Lung (tissue), 12 donors: ENCODE data around the gene MBD6. TPM values are rescaled to one million over a fixed set of nuclear protein-coding genes. Genes with fewer than 3 reads are reported as not detected.
A peak's percentile ranks its signal among the peaks of the same experiment; 100 is the strongest.
"Not testable (repeated sequence)": the region's sequence is repeated elsewhere in the genome, so short reads cannot be mapped to it uniquely, and the experiment has no call there.

ENCODE experiments used
- ATAC-seq: fragments of 200-7000 bp; cut with Tn5 transposase; one replicate; pipeline ENCODE4 v1.9.1; 2020; ENCODE audit warnings: moderate number of reproducible peaks; ENCODE audit not compliant: insufficient read depth, low FRiP score
- DNase-seq, 3 donors: peaks; one replicate each; pipeline ENCODE4 v3.0.0-alpha.2; 2013 to 2017
- H3K27ac ChIP-seq, 2 donors: one replicate each; pipeline ENCODE4 v1.5.1; 2013; ENCODE audit warnings: mild to moderate bottlenecking in 2 of 2, moderate library complexity in 2 of 2, control low read depth in 1 of 2, inconsistent platforms in 1 of 2, low read depth in 1 of 2, low read length in 1 of 2
- H3K27me3 ChIP-seq, 3 donors: one replicate each; pipeline ENCODE4 v1.5.1; 2013; ENCODE audit warnings: low read length in 2 of 3; ENCODE audit not compliant: control insufficient read depth in 3 of 3, insufficient read depth in 3 of 3
- H3K36me3 ChIP-seq, 4 donors: one replicate each; pipeline ENCODE4 v1.5.1; 2013; ENCODE audit warnings: low read length in 4 of 4, mild to moderate bottlenecking in 1 of 4, moderate library complexity in 1 of 4; ENCODE audit not compliant: control insufficient read depth in 4 of 4, insufficient read depth in 4 of 4
- H3K4me1 ChIP-seq, 5 donors: one replicate each; pipeline ENCODE4 v1.5.1; 2013; ENCODE audit warnings: low read length in 5 of 5, mild to moderate bottlenecking in 2 of 5, moderate library complexity in 1 of 5; ENCODE audit not compliant: control insufficient read depth in 5 of 5, insufficient read depth in 5 of 5
- H3K4me3 ChIP-seq: one replicate; pipeline ENCODE4 v1.5.1; 2013; ENCODE audit warnings: mild to moderate bottlenecking, control low read depth, moderate library complexity
- H3K9ac ChIP-seq, 2 donors: one replicate each; pipeline ENCODE4 v1.5.1; 2013; ENCODE audit warnings: low read length in 2 of 2, control low read depth in 1 of 2; ENCODE audit not compliant: insufficient read depth in 1 of 2
- H3K9me3 ChIP-seq, 4 donors: one replicate each; pipeline ENCODE4 v1.5.1; 2013; ENCODE audit warnings: low read length in 3 of 4, mild to moderate bottlenecking in 1 of 4, moderate library complexity in 1 of 4; ENCODE audit not compliant: control insufficient read depth in 4 of 4, insufficient read depth in 3 of 4
- CTCF ChIP-seq: IDR thresholded peaks from 2 replicates; pipeline ENCODE4 v1.5.1; 2012; ENCODE audit warnings: mild to moderate bottlenecking; ENCODE audit errors: control extremely low read depth, extremely low read depth
- WGBS, 2 donors: extraction: QIAGEN DNeasy Blood & Tissue Kit; methylation state at CpG; one replicate each; pipeline ENCODE4 v1.1.7; 2013; 5-methylcytosine and 5-hydroxymethylcytosine counted together
- polyA plus RNA-seq, 2 donors: library from polyadenylated mRNA; stranded (reverse); fragments of 200-250 nt; gene quantifications; one replicate each; pipeline ENCODE4 v1.2.1, GENCODE V29; 2013
- total RNA-seq, 2 donors: library from RNA; depleted of rRNA in 1 of 2; stranded (reverse); fragments of >200 nt in 1 of 2; gene quantifications; one replicate each; pipeline ENCODE4 v1.2.1, GENCODE V29; 2014 to 2021
- donor health status: control.
- donor health status: control.
- donor health status: Bipolar disorder and iron deficiency.
- donor health status: healthy.
- donor health status: DM: yes; HTN: yes; CAD: no.

Gene MBD6
- total and polyA plus RNA-seq, 4 donors, result 26.0 to 132 (median 39.6) TPM

- Histone ChIP-seq H3K4me3 (no peak overlapping the region), H3K27ac (no peak overlapping the region), H3K9me3 (no peaks in the 10 kb centered on the region), H3K27me3 (no peaks in the 10 kb centered on the region), H3K4me1 (no peaks in the 10 kb centered on the region), H3K36me3 (no peaks in the 10 kb centered on the region), H3K9ac (no peak overlapping the region)
- ATAC-seq, result no peak
- no peak for TF ChIP-seq CTCF
- DNase-seq, result no peak
- WGBS, 2 donors, result 30 to 45% methylated on average over 4 of the region's 4 CpGs
Observed at GRCh38 chr12:57563358-57563757, 40.7 kb downstream of the MBD6 start.

GRCh38 chr12:57564178-57564740 lies 41.6 kb downstream of the MBD6 start:
- no peak for TF ChIP-seq CTCF
- 85 to 93% methylated on average over 7 of the region's 7 CpGs for WGBS, 2 donors
- Histone ChIP-seq H3K27me3 (no peaks in the 10 kb centered on the region), H3K27ac (no peak overlapping the region), H3K4me1 (no peaks in the 10 kb centered on the region), H3K9me3 (no peaks in the 10 kb centered on the region), H3K4me3 (no peak overlapping the region), H3K36me3 (no peaks in the 10 kb centered on the region), H3K9ac (no peak overlapping the region)
- DNase-seq, result no peak
- ATAC-seq, result no peak

DNA sequence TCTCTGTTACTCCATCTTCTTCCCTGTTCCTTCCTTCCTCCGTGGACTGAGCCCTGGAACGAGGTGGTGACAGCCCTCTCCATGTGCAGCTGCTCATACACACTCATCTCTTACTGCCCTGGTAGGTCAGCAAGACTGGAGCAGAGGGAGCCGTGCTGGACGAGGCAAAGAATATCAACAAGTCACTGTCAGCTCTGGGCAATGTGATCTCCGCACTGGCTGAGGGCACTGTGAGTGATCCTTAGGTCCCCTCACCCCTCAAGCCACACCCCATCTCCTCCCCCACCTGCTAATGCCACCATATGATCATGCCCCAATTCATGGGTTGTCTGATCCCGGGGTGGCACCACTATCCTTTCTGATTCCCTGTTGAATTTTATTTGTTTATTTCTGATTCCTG lies 46.2 kb downstream of the MBD6 start:
- Histone ChIP-seq H3K4me1 (no peaks in the 10 kb centered on the region), H3K27me3 (no peaks in the 10 kb centered on the region), H3K4me3 (no peak overlapping the region), H3K9me3 (no peaks in the 10 kb centered on the region), H3K9ac (no peak overlapping the region), H3K36me3 (no peaks in the 10 kb centered on the region), H3K27ac (no peak overlapping the region)
- ATAC-seq (no peak), DNase-seq (peak in 1 of 3 donors; percentile 29)
- 61 to 73% methylated on average over 6 of the region's 6 CpGs for WGBS, 2 donors
- no peak for TF ChIP-seq CTCF

GRCh38 chr12:57569858-57570257 lies 47.2 kb downstream of the MBD6 start:
- WGBS, 2 donors, result 88 to 92% methylated on average over 18 of the region's 18 CpGs
- Histone ChIP-seq H3K27me3 (no peaks in the 10 kb centered on the region), H3K4me3 (no peak overlapping the region), H3K4me1 (no peaks in the 10 kb centered on the region), H3K36me3 (no peaks in the 10 kb centered on the region), H3K27ac (no peak overlapping the region), H3K9ac (no peak overlapping the region), H3K9me3 (no peaks in the 10 kb centered on the region)
- TF ChIP-seq CTCF, result no peak
- no peak for DNase-seq
- ATAC-seq, result no peak

DNA sequence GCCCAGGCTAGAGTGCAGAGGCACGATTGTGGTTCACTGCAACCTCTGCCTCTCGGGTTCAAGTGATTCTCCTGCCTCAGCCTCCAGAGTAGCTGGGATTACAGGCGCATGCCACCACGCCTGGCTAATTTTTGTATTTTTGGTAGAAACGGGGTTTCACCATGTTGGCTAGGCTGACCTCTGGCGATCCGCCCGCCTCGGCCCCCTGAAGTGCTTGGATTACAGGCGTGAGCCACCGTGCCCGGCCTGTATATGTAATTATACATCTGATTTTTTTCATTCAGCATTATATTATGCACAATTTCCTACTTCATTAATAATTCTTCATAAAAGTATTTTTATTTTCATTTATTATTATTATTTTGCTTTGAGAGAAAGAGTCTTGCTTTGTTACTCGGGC lies 47.8 kb downstream of the MBD6 start:
- H3K27me3 ChIP-seq, DNase-seq: not testable (repeated sequence)
- 89 to 91% methylated on average over 13 of the region's 13 CpGs for WGBS, 2 donors

More for the DNA sequence above, 47.8 kb downstream of the MBD6 start:
- H3K9ac ChIP-seq, H3K9me3 ChIP-seq, H3K4me1 ChIP-seq, H3K4me3 ChIP-seq, ATAC-seq, H3K27ac ChIP-seq, H3K36me3 ChIP-seq: not testable (repeated sequence)
